Measurements from ENCODE around the gene SV2A. TPM values are rescaled to one million over a fixed set of nuclear protein-coding genes. Genes with fewer than 3 reads are reported as not detected.
A peak's percentile ranks its signal among the peaks of the same experiment; 100 is the strongest.

The SV2A gene
- total RNA-seq, 1 experiment from 2014 or later, result 33.1 TPM

GRCh38 chr1:149965440-149965839, 47.8 kb upstream of the SV2A start:
- no peaks in the 10 kb centered on the region for H3K9me3 ChIP-seq (ENCODE audit: low read depth, low read length, poor library complexity, severe bottlenecking)
- no TSS peak for BruUV-seq (replicated peaks)
- ChIA-PET CTCF (no interaction called here), POLR2A (ENCODE audit: low non-redundant PET) (no interaction called here)
- no peak overlapping the region for H3K4me3 ChIP-seq (ENCODE audit: low read depth, low read length, poor library complexity, severe bottlenecking)
- H3K27me3 ChIP-seq (replicated peaks; ENCODE audit: insufficient read depth, low read depth, low read length, poor library complexity), result no peaks in the 10 kb centered on the region
- no peak overlapping the region for H3K27ac ChIP-seq (ENCODE audit: low read depth, low read length, poor library complexity, severe bottlenecking)
- no peak for DNase-seq (ENCODE audit: low spot score)
- TF ChIP-seq EZH2 (IDR thresholded peaks at IDR 0.05; ENCODE audit: borderline replicate concordance, low read depth, low read length, poor library complexity, severe bottlenecking), result no peak
- TF ChIP-seq, protein P1, sequence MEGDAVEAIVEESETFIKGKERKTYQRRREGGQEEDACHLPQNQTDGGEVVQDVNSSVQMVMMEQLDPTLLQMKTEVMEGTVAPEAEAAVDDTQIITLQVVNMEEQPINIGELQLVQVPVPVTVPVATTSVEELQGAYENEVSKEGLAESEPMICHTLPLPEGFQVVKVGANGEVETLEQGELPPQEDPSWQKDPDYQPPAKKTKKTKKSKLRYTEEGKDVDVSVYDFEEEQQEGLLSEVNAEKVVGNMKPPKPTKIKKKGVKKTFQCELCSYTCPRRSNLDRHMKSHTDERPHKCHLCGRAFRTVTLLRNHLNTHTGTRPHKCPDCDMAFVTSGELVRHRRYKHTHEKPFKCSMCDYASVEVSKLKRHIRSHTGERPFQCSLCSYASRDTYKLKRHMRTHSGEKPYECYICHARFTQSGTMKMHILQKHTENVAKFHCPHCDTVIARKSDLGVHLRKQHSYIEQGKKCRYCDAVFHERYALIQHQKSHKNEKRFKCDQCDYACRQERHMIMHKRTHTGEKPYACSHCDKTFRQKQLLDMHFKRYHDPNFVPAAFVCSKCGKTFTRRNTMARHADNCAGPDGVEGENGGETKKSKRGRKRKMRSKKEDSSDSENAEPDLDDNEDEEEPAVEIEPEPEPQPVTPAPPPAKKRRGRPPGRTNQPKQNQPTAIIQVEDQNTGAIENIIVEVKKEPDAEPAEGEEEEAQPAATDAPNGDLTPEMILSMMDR (conservative IDR thresholded peaks at IDR 0.05; ENCODE audit: low read depth, low read length), result no peak
- no peaks in the 10 kb centered on the region for H3K4me1 ChIP-seq (ENCODE audit: insufficient read depth, low read length, poor library complexity, severe bottlenecking)
- H3K36me3 ChIP-seq (ENCODE audit: insufficient read depth, low read length, poor library complexity, severe bottlenecking), result peaks cover 21% of the 10 kb centered on the region
- intact Hi-C loops (cut with micrococcal nuclease; ENCODE audit: unreplicated experiment), result no loop called here

- no peak overlapping the region for H3K27ac ChIP-seq (ENCODE audit: low read depth, low read length, poor library complexity, severe bottlenecking)
- intact Hi-C loops (cut with micrococcal nuclease; ENCODE audit: unreplicated experiment), result loop anchor here (2.0 kb wide), 1 partner anchor 87 kb away; no protein-coding TSS in a partner anchor
- no TSS peak for BruUV-seq (replicated peaks)
- no peaks in the 10 kb centered on the region for H3K27me3 ChIP-seq (replicated peaks; ENCODE audit: insufficient read depth, low read depth, low read length, poor library complexity)
- DNase-seq (ENCODE audit: low spot score), result no peak
- no peaks in the 10 kb centered on the region for H3K4me1 ChIP-seq (ENCODE audit: insufficient read depth, low read length, poor library complexity, severe bottlenecking)
- no peak overlapping the region for H3K4me3 ChIP-seq (ENCODE audit: low read depth, low read length, poor library complexity, severe bottlenecking)
- peaks cover 21% of the 10 kb centered on the region for H3K36me3 ChIP-seq (ENCODE audit: insufficient read depth, low read length, poor library complexity, severe bottlenecking)
- TF ChIP-seq EZH2 (IDR thresholded peaks at IDR 0.05; ENCODE audit: borderline replicate concordance, low read depth, low read length, poor library complexity, severe bottlenecking), result no peak
- TF ChIP-seq, protein P1 (conservative IDR thresholded peaks at IDR 0.05; ENCODE audit: low read depth, low read length), result no peak
- ChIA-PET CTCF (interaction anchor here (0.7 to 1.4 kb wide), 2 partner anchors 202 to 224 kb away, joined by 3 to 10 read pairs; no protein-coding TSS in a partner anchor), POLR2A (ENCODE audit: low non-redundant PET) (no interaction called here)
- H3K9me3 ChIP-seq (ENCODE audit: low read depth, low read length, poor library complexity, severe bottlenecking), result no peaks in the 10 kb centered on the region
Measured at GRCh38 chr1:149963358-149963757, 45.7 kb upstream of the SV2A start.

GRCh38 chr1:149962736-149963135, 45.1 kb upstream of the SV2A start:
- Histone ChIP-seq H3K4me1 (ENCODE audit: insufficient read depth, low read length, poor library complexity, severe bottlenecking) (no peaks in the 10 kb centered on the region), H3K4me3 (ENCODE audit: low read depth, low read length, poor library complexity, severe bottlenecking) (no peak overlapping the region), H3K27me3 (replicated peaks; ENCODE audit: insufficient read depth, low read depth, low read length, poor library complexity) (no peaks in the 10 kb centered on the region), H3K36me3 (ENCODE audit: insufficient read depth, low read length, poor library complexity, severe bottlenecking) (peaks cover 27% of the 10 kb centered on the region), H3K9me3 (ENCODE audit: low read depth, low read length, poor library complexity, severe bottlenecking) (no peaks in the 10 kb centered on the region), H3K27ac (ENCODE audit: low read depth, low read length, poor library complexity, severe bottlenecking) (peak overlapping the region; percentile 40)
- CTCF ChIA-PET, result interaction anchor here (0.6 to 1.4 kb wide), 3 partner anchors 20 to 225 kb away, joined by 3 to 10 read pairs (median 3); no protein-coding TSS in a partner anchor
- DNase-seq (ENCODE audit: low spot score), result no peak
- BruUV-seq (replicated peaks), result no TSS peak
- intact Hi-C loops (cut with micrococcal nuclease; ENCODE audit: unreplicated experiment), result loop anchor here (1.0 to 2.0 kb wide), 2 partner anchors 88 to 206 kb away; no protein-coding TSS in a partner anchor
- POLR2A ChIA-PET (ENCODE audit: low non-redundant PET), result no interaction called here
- TF ChIP-seq, protein P1 (conservative IDR thresholded peaks at IDR 0.05; ENCODE audit: low read depth, low read length), result no peak
- no peak for TF ChIP-seq EZH2 (IDR thresholded peaks at IDR 0.05; ENCODE audit: borderline replicate concordance, low read depth, low read length, poor library complexity, severe bottlenecking)
